HG03064 (cell line): ENCODE results near the gene ERC1.

Experiments used
- ATAC-seq: cut with Tn5 transposase; IDR thresholded peaks from one replicate; pipeline ENCODE4 v1.9.1; 2021; ENCODE audit warnings: low read depth; ENCODE audit not compliant: unreplicated experiment

Gene ERC1

DNA sequence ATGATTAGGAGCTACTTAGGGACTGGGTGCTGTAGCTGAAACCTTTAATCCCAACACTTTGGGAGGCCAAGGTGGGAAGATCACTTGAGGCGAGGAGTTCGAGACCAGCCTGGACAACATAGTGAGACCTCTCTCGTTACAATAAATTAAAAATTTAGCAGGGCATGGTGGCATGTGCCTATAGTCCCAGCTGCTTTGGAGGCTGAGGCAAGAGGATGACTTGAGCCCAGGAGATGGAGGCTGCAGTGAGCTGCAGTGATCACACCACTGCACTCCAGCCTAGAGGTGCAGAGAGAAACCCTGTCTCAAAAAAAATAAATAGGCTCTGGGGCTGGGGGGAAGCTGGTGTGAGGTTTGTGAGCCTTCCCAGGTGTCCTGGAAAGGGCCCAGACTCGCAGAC, 506.1 kb downstream of the ERC1 start:
- ATAC-seq: no peak

DNA sequence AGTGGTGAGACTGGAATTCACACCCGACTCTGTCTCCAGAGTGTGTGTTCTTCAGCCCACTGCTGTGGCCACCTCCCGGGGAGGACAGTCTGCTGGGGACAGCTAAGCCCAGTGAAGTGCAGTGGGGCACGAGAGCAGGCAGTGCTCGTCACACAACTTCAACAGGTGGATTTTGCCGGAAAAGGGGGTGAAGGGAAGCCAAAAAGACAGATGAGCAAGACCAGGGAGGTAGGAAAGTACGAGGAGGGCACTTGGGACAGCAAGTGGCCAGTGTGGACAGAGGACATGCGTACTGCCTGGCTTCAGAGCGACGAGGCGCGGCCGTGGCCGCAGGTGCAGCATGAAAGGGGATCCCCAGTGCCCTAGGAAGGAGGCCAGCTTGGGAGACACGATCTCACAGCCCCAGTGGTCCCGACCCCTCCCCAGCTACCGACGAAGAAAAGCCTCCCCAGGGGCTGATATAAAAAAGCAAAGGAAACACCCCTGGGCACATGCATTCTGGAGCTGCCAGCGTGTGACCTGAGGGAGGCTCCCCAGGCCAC, 507.2 kb downstream of the ERC1 start:
- no peak for ATAC-seq

DNA sequence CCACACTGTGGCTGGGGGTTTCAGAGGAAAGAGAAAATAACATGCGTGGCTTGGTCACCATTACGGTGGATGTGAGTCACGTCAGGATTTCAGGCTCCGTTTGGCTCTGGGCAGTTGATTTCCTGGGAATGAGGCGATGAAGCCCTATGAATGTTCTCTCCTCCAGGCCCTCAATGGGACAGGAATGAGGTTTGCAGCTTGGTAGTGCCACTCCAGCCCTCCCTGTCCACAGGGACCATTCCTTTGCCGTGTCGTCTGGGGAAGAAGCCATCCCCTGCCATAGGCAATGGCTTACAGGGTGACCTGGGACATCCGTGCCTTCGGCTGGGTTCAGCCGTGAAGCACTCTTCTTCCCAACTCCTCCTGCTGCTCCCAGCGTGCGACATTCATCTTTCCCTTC, 508.3 kb downstream of the ERC1 start:
- no peak for ATAC-seq

- no peak for ATAC-seq
Measured at GRCh38 chr12:1500095-1500801, 509.2 kb downstream of the ERC1 start.

GRCh38 chr12:1501001-1501400, 510.0 kb downstream of the ERC1 start:
- ATAC-seq: no peak

- ATAC-seq: no peak
Measured at GRCh38 chr12:1501695-1502378, 510.8 kb downstream of the ERC1 start.

- no peak for ATAC-seq
Measured at GRCh38 chr12:1502379-1502720, 511.3 kb downstream of the ERC1 start.

DNA sequence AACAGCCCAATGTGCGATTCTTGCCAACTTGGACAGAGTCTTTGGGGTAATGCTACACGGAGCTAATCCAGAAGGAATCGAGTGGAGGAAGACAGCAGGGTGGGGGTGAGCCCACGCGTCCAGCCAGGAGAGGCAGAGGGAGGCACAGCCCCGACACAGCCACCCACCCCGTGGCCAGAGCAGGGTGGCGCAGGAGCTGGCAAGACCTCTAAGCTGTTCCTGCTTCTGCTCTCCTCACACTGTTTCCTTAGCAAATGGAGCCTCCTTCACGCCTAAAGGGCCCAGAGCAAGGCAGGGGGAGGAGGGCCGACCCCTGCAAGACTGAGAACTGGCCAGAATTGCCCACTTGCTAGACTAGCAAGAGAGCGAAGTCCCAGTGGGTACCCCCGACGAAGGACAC, 511.8 kb downstream of the ERC1 start:
- ATAC-seq: no peak

DNA sequence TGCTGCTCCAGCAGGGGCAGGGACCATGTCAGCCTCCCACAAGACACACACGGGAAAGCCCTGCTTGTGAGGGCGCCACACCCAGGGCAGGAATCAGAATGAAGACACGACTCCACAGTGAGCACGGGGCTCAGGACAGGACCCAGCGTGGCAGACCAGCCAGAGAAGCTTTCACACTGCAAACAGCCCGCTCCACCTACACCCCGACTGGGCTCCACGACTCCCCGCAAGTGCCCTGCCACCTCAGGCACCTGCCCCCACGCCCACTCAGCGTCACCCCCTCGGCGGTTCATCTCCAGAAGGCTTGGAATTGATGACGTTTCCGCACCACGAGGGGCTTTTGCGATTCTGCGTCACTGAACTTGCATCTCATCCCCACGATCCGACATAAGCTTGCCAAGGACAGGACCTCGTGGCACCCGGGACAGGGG, 512.3 kb downstream of the ERC1 start:
- ATAC-seq: no peak

GRCh38 chr12:1504304-1504894, 513.4 kb downstream of the ERC1 start:
- ATAC-seq: no peak

DNA sequence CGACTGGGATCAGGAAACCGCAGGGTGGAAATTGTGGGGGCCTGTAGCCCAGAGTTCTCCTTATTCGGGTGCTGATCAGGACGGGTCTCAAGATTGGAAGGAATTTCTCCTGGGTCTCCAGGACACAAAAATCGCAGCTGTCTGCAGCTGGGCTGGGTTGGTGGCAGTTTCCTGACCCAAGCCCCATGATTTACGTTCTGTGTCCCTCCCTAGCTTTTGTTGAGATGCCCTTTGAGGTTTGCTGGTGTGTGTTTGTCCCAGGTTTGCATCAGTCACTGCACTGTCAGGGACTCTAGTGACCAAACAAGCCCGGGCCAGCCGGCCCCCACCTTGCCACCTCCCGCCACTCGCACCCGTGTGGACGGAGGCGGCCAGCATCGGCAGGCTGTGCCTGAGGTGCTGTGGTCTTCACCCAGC, 513.9 kb downstream of the ERC1 start:
- ATAC-seq: no peak

- ATAC-seq: no peak
Measured at GRCh38 chr12:1505576-1505975, 514.6 kb downstream of the ERC1 start.

- ATAC-seq: no peak
Measured at GRCh38 chr12:1507308-1507707, 516.3 kb downstream of the ERC1 start.

DNA sequence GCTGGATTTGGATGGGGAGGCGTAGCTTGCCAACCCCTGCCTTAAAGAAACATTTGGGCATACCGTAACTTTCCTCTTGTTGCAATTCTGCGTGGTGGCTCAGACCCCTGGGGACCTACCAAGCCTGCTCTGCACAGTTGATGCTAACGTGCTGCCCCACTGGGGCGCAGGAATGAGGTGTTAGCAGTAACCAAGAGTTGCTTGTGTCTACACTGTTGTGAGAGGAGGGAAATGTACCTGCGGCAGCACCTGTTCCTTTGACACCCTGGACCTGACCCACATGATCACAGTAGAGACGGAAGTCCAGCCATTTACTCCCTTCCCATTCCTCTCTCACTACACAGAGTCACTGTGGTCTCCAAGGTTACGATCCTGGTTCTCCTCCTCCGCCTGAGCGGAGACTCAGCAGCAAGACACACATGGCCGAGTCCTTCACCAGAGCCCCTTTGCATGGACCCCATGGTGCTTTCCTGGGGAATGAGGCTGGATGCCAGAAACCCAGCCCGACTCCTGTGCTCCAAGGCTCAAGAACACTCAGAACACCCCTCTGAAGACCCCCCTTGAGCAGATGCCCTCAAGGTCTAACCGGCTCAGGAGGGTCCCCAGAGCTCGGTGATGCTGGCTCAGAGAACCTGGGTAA, 518.5 kb downstream of the ERC1 start:
- no peak for ATAC-seq

DNA sequence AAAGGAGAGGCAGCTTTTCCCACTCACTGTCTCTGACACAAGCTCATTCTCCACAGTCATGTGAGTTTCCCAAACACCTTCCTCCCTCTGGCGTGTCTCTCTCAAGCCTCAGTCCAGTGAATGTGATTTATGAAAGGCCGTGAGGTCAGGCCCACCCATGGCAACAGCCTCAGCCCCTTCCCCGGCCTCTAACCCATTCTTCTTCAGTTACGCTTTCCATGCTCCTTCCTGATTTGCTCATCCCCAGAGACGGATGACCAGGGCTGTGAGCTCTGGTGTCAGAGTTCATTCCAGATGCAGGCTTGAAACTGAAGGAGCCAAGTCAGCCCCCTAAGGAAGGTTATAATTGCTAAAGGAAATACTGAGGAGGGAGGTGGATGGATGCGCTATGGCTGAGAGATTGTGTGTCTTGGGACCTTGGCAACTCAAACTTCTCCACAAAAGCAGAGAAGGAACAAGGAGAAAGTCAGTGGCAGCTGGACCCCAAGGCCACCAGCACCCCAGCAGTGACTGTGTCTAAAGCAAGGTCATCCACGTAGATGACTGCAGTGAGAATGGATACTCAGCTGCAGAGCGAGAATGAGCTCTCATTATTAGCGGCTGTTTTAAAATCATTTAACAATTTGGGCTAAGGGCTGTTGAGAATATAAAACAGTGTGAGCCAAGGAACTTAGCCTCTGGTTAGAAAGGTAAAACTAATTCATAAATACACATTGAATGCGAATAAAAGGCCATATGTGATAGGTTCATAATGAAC, 519.2 kb downstream of the ERC1 start:
- ATAC-seq: no peak

GRCh38 chr12:1515010-1515409, 524.0 kb downstream of the ERC1 start:
- ATAC-seq: no peak

DNA sequence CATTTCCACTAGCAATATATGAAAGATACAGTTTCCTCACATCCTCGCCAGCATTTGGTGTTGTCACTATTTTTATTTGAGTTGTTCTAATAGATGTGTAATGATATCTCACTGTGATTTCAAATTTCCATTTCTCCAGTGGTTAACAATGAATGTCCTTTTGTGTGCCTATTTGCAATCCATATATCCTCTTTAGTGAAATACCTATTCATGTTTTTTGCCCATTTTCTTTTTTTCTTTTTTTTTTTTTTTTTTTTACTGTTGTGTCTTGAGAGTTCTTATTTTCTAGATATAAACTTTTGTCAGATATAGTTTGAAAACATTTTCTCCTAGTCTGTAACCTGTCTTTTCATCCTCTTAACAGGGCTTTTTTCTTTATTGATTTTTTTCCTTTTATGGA, 524.4 kb downstream of the ERC1 start:
- ATAC-seq: no peak

GRCh38 chr12:1517007-1517406, 526.0 kb downstream of the ERC1 start:
- no peak for ATAC-seq

DNA sequence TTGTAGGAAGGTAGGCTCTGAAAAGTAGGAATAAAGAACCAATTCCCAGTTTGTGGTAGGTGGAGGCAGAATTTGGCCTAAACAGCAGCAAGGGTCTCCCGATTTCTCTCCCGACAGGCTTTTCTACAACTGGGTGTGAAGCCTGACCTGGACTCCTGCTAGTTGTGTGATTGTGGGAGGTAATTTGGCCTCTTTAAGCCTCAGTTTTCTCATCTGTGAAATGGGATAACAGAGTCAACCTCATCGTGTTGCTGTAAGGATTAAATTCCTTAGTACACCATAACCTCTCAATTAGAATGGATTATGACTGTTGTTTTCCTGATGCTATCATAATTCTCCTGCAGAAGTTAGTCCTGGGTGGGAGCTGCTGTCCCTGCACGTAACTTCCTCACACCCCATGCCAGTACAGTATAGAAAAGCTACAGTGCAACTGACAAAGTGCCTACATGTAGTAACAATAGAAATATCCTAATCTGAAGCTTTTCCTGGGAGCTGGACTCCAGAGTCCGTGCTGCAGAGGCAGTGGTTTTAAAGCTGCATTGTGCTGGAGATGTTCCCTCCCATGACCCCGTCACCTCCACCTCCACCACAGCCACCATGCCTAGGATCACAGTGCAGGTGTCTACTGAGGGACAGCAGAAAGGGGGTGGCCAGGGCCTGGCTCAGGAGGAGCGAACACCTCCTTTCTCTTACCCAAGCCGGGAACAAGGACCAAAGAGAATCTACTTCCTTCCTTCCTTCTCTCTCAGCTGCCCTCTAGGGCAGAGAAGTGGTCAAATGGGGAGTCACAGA, 526.9 kb downstream of the ERC1 start:
- no peak for ATAC-seq
